ENCODE results near the gene RNF223.

The RNF223 gene

DNA sequence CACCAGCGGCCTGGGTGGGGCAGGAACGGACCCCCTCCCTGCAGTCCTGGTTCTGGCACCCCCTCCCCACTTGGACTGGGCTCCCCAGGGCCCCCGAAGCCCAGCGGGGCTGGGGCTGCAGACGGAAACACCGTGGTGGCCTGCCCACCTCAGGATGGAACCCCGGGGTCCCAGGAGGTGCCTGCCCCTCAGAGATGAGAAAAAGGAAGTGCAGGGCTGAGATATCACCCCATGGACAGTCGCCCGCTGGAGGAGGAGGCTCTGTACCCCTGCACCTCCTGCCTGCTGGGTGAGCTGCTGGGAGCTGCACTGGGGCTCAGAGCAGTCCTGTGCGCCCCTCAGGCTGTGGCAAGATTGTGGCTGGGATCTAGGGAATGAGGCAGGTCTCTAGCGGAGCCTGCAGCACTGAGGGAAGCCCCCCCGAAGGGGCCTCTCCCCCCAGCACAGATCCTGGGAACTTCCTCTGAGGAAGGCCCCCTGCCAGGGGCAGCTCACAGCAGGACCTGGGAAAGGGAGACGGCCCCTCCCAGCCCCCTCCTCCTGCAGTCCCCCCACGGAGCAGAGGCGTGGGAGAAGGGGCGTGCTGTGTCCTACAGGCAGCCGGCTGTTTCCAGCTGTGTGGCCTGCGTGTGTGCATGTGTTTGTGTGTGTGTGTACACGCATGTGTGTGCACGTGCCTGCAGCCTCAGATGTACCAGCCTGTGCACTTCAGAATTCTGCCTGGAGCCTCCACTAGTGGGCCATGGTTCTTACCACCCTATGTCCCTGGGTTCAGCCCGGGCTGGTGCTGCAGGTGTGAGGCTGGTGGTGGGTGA is 47.3 kb downstream of the RNF223 start:
- peaks cover 8 to 27% (median 15%) of the 10 kb centered on the region in 5 donors for H3K27me3 ChIP-seq (ENCODE audit: control insufficient read depth in 5 of 5, insufficient read depth in 4 of 5, low read length in 5 of 5)
- no peak overlapping the region for H3K9ac ChIP-seq (ENCODE audit: low read length in 5 of 5)
- no peak overlapping the region for H3K4me3 ChIP-seq (ENCODE audit: low read depth in 1 of 5, low read length in 5 of 5)
- H3K36me3 ChIP-seq (ENCODE audit: control insufficient read depth in 5 of 5, insufficient read depth in 5 of 5, low read length in 5 of 5), result peaks cover 0 to 2% (median 0%) of the 10 kb centered on the region in 5 donors
- no peaks in the 10 kb centered on the region for H3K9me3 ChIP-seq (ENCODE audit: control insufficient read depth in 5 of 5, low read length in 5 of 5)
- no peak overlapping the region for H3K27ac ChIP-seq (ENCODE audit: low read depth, low read length)
- peaks cover 0 to 9% (median 0%) of the 10 kb centered on the region in 5 donors for H3K4me1 ChIP-seq (ENCODE audit: control insufficient read depth in 5 of 5, insufficient read depth in 5 of 5, low read length in 5 of 5)

DNA sequence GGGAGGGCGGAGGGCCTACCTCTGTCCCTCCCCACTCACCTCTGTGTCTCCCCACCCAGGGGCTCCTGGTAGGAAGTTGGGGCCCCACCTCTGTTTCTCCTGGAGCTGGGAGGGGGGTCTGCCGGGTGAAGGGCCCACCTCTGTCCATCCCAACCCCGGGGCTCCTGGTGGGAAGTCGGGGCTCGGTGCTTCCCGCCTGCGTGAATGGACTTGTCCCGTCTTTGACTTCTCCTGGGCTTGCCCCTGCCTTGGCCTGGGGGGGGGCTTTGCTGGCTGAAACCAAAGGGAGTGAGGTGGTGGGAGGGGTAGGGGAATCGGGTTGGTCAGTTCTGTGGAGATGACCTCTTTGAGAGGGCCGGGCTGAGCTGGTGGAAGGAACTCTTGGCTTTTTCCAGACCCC is 48.4 kb downstream of the RNF223 start:
- H3K27ac ChIP-seq (ENCODE audit: low read depth, low read length), result no peak overlapping the region
- no peak overlapping the region for H3K9ac ChIP-seq (ENCODE audit: low read length in 5 of 5)
- peaks cover 0 to 18% (median 8%) of the 10 kb centered on the region in 5 donors for H3K4me1 ChIP-seq (ENCODE audit: control insufficient read depth in 5 of 5, insufficient read depth in 5 of 5, low read length in 5 of 5)
- H3K9me3 ChIP-seq (ENCODE audit: control insufficient read depth in 5 of 5, low read length in 5 of 5), result no peaks in the 10 kb centered on the region
- no peaks in the 10 kb centered on the region for H3K36me3 ChIP-seq (ENCODE audit: control insufficient read depth in 5 of 5, insufficient read depth in 5 of 5, low read length in 5 of 5)
- peaks cover 4 to 20% (median 12%) of the 10 kb centered on the region in 5 donors for H3K27me3 ChIP-seq (ENCODE audit: control insufficient read depth in 5 of 5, insufficient read depth in 4 of 5, low read length in 5 of 5)
- H3K4me3 ChIP-seq (ENCODE audit: low read depth in 1 of 5, low read length in 5 of 5), result no peak overlapping the region

DNA sequence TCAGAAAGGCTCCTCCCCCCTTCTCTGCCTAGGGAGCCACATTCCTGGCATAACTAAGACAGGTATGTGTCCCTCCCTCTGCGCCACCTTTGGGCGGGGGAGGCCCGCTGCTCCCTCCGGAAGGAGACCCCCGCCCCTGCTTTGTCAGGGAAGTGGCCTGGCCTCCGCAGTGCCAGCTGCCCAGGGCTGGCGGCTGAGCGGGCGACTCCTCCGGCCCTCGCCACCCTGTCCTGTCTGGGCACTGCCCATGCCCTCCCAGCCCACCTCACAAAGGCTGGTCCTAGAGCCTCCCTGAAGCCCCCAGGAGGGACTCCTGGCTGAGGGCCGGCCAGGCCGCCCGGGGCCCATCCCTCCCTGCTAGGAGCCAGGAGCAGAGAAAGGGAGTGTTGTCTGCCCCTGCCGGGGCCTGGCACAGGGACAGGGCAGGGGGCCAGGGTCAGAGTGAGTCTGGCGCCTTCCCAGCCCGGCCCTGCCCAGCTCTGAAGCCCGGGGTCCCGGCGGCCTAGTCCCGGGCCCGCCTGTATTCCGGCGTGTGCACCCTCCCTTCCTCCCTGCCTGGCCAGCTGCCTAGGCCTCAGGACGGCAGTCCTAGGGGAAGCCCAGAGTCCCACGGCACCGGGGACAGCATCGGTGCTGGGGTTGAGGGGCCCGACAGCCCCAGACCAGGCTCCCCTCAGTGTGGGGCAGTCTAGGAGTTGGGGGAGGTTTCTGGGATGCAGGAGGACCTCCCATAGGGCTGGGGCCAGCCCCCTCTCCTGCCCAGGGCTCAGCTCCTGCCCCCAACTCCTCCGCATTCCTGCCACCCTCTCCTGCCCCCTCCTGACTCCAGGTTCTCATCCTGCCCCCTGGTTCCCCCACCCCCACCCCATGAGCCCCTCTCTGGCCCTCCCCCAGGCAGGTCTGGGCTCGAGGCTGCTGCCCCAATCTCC is 49.1 kb downstream of the RNF223 start:
- no peak overlapping the region for H3K4me3 ChIP-seq (ENCODE audit: low read depth in 1 of 5, low read length in 5 of 5)

DNA sequence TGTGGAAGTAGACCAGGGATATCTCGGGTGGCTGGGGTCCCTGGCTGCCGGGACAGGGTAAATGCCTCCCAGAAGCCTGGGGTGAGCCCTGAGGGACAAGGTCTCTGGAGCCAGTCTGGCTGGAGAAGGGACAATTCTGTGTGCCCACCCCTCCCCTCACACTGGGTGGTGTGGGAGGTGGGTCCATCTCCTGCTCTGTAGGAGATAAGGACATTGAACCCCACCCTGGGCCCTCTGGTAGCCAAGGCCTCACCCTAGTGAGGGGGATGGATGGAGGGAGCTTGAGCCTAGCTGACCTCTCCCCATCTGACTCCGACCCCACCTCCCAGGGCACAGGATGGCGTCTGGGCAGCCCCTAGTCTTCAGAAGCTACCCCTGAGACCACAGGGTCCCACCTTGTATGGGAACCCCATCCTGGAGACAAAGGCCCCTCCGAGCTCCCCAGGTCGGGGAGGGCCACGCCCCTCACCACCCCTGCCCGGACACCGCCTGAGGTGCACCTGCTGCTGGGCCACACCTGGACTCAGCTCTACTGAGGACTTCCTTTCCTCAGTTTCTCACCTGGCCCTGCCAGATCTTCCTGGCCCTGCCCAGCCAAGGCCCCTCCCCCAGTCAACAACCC is 49.8 kb downstream of the RNF223 start:
- Histone ChIP-seq H3K27ac (ENCODE audit: low read depth, low read length) (no peak overlapping the region), H3K4me3 (ENCODE audit: low read depth in 1 of 5, low read length in 5 of 5) (no peak overlapping the region), H3K27me3 (ENCODE audit: control insufficient read depth in 5 of 5, insufficient read depth in 4 of 5, low read length in 5 of 5) (peaks cover 4 to 13% (median 10%) of the 10 kb centered on the region in 5 donors), H3K36me3 (ENCODE audit: control insufficient read depth in 5 of 5, insufficient read depth in 5 of 5, low read length in 5 of 5) (no peaks in the 10 kb centered on the region), H3K4me1 (ENCODE audit: control insufficient read depth in 5 of 5, insufficient read depth in 5 of 5, low read length in 5 of 5) (peaks cover 0 to 18% (median 9%) of the 10 kb centered on the region in 5 donors), H3K9ac (ENCODE audit: low read length in 5 of 5) (no peak overlapping the region), H3K9me3 (ENCODE audit: control insufficient read depth in 5 of 5, low read length in 5 of 5) (no peaks in the 10 kb centered on the region)

More for the DNA sequence above, 49.1 kb downstream of the RNF223 start:
- H3K27me3 ChIP-seq (ENCODE audit: control insufficient read depth in 5 of 5, insufficient read depth in 4 of 5, low read length in 5 of 5), result peaks cover 4 to 19% (median 12%) of the 10 kb centered on the region in 5 donors
- H3K9me3 ChIP-seq (ENCODE audit: control insufficient read depth in 5 of 5, low read length in 5 of 5), result no peaks in the 10 kb centered on the region
- H3K36me3 ChIP-seq (ENCODE audit: control insufficient read depth in 5 of 5, insufficient read depth in 5 of 5, low read length in 5 of 5), result no peaks in the 10 kb centered on the region
- no peak overlapping the region for H3K9ac ChIP-seq (ENCODE audit: low read length in 5 of 5)
- H3K27ac ChIP-seq (ENCODE audit: low read depth, low read length), result no peak overlapping the region
- peaks cover 0 to 18% (median 9%) of the 10 kb centered on the region in 5 donors for H3K4me1 ChIP-seq (ENCODE audit: control insufficient read depth in 5 of 5, insufficient read depth in 5 of 5, low read length in 5 of 5)

DNA sequence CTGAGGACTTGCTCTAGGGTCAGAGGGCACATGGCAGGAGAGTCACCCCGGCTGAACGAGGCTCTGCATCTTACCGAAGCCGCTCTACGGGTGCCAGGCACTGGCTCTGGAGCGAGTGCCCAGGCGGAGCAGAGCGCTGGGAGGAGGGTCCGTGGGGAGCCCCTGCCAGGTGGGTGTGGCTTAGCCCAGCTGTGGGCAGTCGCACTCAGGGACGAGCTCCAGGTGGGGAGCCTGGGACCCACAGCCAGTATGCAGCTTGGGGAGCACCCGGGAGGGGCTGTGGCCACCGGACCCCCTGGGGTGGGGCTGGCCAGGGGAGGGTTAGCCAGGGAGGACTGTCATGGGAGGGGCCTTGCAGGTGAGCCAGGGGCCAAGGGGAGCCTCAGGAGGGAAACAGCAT is 50.4 kb downstream of the RNF223 start:
- Histone ChIP-seq H3K9me3 (ENCODE audit: control insufficient read depth in 5 of 5, low read length in 5 of 5) (no peaks in the 10 kb centered on the region), H3K27me3 (ENCODE audit: control insufficient read depth in 5 of 5, insufficient read depth in 4 of 5, low read length in 5 of 5) (peaks cover 4 to 13% (median 10%) of the 10 kb centered on the region in 5 donors), H3K27ac (ENCODE audit: low read depth, low read length) (no peak overlapping the region), H3K36me3 (ENCODE audit: control insufficient read depth in 5 of 5, insufficient read depth in 5 of 5, low read length in 5 of 5) (no peaks in the 10 kb centered on the region), H3K9ac (ENCODE audit: low read length in 5 of 5) (no peak overlapping the region), H3K4me3 (ENCODE audit: low read depth in 1 of 5, low read length in 5 of 5) (no peak overlapping the region), H3K4me1 (ENCODE audit: control insufficient read depth in 5 of 5, insufficient read depth in 5 of 5, low read length in 5 of 5) (peaks cover 0 to 20% (median 13%) of the 10 kb centered on the region in 5 donors)

DNA sequence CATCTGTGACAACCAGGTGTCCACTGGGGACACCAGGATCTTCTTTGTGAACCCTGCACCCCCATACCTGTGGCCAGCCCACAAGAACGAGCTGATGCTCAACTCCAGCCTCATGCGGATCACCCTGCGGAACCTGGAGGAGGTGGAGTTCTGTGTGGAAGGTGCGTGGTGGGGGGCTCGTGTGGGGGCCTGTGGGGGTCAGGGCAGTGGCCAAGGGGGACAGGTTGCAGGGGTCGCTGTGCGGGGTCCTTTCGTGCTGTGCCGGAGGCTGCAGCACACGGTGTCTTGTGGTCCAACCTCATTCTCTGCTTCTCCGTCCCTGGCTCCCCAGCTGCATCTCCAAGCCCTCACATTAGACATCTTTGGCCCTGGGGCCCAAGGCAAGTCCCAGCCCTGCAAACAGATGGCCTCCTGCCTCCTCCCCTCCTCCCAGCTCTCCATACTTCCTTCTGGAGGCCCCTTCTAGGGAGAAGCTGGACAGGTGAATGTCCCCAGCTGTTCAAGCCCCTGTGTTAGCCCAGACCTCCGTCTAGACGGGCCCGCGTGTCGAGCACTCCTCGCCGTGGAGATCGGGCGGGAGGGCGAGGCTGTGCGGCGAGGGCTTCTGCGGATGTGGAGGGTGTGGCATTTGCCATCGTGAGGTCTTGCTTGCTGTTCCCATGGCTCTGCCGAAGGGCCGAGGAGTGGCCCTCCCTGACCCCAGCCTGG is 51.6 kb downstream of the RNF223 start:
- H3K4me3 ChIP-seq (ENCODE audit: low read depth in 1 of 5, low read length in 5 of 5), result no peak overlapping the region
- H3K27me3 ChIP-seq (ENCODE audit: control insufficient read depth in 5 of 5, insufficient read depth in 4 of 5, low read length in 5 of 5), result peaks cover 4 to 13% (median 8%) of the 10 kb centered on the region in 5 donors
- peaks cover 0 to 20% (median 13%) of the 10 kb centered on the region in 5 donors for H3K4me1 ChIP-seq (ENCODE audit: control insufficient read depth in 5 of 5, insufficient read depth in 5 of 5, low read length in 5 of 5)
- no peak overlapping the region for H3K9ac ChIP-seq (ENCODE audit: low read length in 5 of 5)
- no peaks in the 10 kb centered on the region for H3K9me3 ChIP-seq (ENCODE audit: control insufficient read depth in 5 of 5, low read length in 5 of 5)
- H3K36me3 ChIP-seq (ENCODE audit: control insufficient read depth in 5 of 5, insufficient read depth in 5 of 5, low read length in 5 of 5), result no peaks in the 10 kb centered on the region
- H3K27ac ChIP-seq (ENCODE audit: low read depth, low read length), result no peak overlapping the region

DNA sequence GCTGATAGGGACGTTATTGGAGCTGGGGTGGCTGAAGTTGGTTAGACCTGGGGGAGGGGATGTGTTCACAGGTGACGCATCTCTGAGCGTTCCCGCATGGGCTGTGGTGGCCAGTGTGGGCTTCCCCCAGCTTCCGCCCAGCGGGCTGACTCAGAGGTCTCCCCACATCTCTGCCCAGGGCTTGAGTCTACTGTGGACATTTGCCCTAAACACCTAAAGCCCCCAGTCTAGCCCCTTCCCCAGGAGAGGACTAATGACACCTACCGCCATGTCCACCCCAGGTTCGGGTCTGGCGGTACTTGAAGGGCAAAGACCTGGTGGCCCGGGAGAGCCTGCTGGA is 52.2 kb downstream of the RNF223 start:
- Histone ChIP-seq H3K27ac (ENCODE audit: low read depth, low read length) (no peak overlapping the region), H3K4me1 (ENCODE audit: control insufficient read depth in 5 of 5, insufficient read depth in 5 of 5, low read length in 5 of 5) (peaks cover 0 to 20% (median 13%) of the 10 kb centered on the region in 5 donors), H3K36me3 (ENCODE audit: control insufficient read depth in 5 of 5, insufficient read depth in 5 of 5, low read length in 5 of 5) (no peaks in the 10 kb centered on the region), H3K4me3 (ENCODE audit: low read depth in 1 of 5, low read length in 5 of 5) (no peak overlapping the region), H3K9ac (ENCODE audit: low read length in 5 of 5) (no peak overlapping the region), H3K9me3 (ENCODE audit: control insufficient read depth in 5 of 5, low read length in 5 of 5) (no peaks in the 10 kb centered on the region), H3K27me3 (ENCODE audit: control insufficient read depth in 5 of 5, insufficient read depth in 4 of 5, low read length in 5 of 5) (peaks cover 2 to 10% (median 8%) of the 10 kb centered on the region in 5 donors)

DNA sequence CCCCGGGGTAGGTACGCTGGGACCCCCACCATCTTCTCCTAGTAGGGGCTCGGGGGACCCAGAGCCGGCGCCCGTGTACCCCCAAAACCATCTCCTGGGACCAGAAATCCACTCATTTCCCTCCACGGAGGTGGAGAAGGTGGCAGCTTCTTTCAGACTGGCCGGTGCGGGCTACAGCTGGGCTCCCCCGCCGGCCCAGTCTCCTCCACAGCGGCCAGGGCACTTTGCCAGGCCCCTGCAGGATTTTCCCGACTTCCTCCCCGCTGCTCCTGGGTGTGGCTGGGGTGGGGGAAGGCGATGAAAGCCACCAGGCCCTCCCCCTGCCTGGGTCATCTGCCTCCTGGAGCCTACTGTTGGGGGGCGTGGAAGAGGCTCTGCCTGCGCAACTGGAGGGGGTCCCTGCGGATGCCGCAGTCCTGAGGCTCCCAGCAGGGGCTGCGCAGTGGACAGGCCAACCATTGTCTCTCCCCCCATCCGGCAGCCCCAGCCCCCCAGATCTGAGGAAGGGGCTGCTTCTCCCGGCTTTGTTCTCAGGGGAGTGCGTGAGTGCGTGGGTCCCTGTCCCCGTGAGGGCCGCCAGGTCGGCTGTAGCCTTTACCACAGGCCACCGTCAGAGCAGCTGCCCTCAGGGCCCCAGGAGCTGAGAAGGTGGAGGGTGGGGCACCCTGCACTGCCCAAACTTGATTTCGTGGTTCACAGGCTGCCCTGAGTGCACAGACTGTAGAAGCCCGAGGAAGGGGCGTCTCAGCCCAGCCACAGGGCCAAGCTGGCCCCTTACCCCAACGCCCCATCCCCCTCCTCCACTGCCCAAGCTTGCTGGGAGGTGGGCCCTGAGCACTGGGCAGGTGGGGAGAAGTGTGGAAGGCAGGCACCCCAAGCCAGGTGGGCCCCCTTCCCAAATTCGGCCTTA is 52.8 kb downstream of the RNF223 start:
- Histone ChIP-seq H3K4me1 (ENCODE audit: control insufficient read depth in 5 of 5, insufficient read depth in 5 of 5, low read length in 5 of 5) (peaks cover 0 to 20% (median 13%) of the 10 kb centered on the region in 5 donors), H3K27me3 (ENCODE audit: control insufficient read depth in 5 of 5, insufficient read depth in 4 of 5, low read length in 5 of 5) (peaks cover 2 to 10% (median 8%) of the 10 kb centered on the region in 5 donors), H3K4me3 (ENCODE audit: low read depth in 1 of 5, low read length in 5 of 5) (peak overlapping the region in 3 of 5 donors; percentile 26 to 47 (median 28)), H3K9ac (ENCODE audit: low read length in 5 of 5) (no peak overlapping the region), H3K36me3 (ENCODE audit: control insufficient read depth in 5 of 5, insufficient read depth in 5 of 5, low read length in 5 of 5) (no peaks in the 10 kb centered on the region), H3K27ac (ENCODE audit: low read depth, low read length) (no peak overlapping the region), H3K9me3 (ENCODE audit: control insufficient read depth in 5 of 5, low read length in 5 of 5) (no peaks in the 10 kb centered on the region)
